Mesothelial cell of epicardium (in vitro differentiated cells): ENCODE measurements around the gene ASTL. TPM values are rescaled to one million over a fixed set of nuclear protein-coding genes. Genes with fewer than 3 reads are reported as not detected.

Experiments used
- DNase-seq, 2 experiments: peaks; one replicate each; pipeline ENCODE4 v3.0.0; 2021; ENCODE audit warnings: low spot score in 2 of 2; ENCODE audit not compliant: unreplicated experiment in 2 of 2
- H3K27ac Mint-ChIP-seq: 2 replicates; pipeline ENCODE4 v1.8.0; 2021; ENCODE audit warnings: mixed read lengths
- H3K27me3 Mint-ChIP-seq: 2 replicates; pipeline ENCODE4 v1.8.0; 2021; ENCODE audit warnings: low read depth, mixed read lengths
- H3K36me3 Mint-ChIP-seq: 2 replicates; pipeline ENCODE4 v1.8.0; 2021; ENCODE audit warnings: mixed read lengths
- H3K4me1 Mint-ChIP-seq: 2 replicates; pipeline ENCODE4 v1.8.0; 2021; ENCODE audit warnings: mixed read lengths
- H3K4me3 Mint-ChIP-seq: 2 replicates; pipeline ENCODE4 v1.8.0; 2021; ENCODE audit warnings: mild to moderate bottlenecking, moderate library complexity, mixed read lengths
- H3K9me3 Mint-ChIP-seq: 2 replicates; pipeline ENCODE4 v1.8.0; 2021; ENCODE audit warnings: mixed read lengths
- total RNA-seq: library from RNA; stranded (reverse); gene quantifications from 3 replicates; pipeline ENCODE4 v1.2.1, GENCODE V29; 2021
- TF ChIP-seq, protein P1 (sequence below): fragments of 200-600 bp; sonication (generic); IDR thresholded peaks from one replicate; pipeline ENCODE4 v1.5.0; 2021; ENCODE audit warnings: antibody characterized with exemption; ENCODE audit not compliant: unreplicated experiment

Gene ASTL
- total RNA-seq, 1 donor from 2014 or later = 1.2 TPM

DNA sequence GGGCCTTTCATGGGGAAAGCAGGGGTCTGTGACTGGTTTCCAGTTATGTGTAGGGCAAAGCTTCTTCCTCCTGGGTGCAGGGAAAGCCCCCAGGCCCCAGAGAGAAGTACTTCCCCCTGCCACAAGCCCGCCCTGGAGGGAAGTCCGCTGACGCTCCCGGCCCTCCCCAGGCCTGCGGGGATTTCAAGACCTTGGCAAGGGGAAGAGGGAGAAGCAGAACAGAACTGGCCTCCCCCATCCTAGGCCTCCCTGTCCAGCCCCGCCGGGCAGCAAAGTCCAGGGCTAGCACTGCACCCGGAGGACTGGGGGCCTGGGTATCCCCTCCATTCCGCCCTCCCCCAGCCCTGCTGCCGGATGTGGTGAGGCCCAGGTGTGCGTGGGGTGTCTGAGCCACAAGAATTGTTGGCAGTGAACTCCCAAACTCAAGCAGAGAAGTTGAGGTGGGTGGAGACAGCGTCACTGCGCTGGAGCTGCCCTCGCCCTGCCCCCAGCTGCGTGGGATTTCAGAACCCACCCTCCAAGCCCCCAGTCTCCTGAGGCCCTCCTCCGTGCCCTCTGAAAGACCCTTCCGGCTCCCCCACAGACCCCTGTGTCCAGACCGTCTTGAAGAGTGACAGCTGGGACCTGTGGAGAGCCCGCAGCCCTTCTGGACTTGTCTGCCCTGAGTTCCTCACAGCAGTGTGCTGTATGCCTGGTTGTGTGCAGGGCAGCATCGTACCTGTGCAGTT, 8.0 kb upstream of the ASTL start:
- TF ChIP-seq, protein P1, sequence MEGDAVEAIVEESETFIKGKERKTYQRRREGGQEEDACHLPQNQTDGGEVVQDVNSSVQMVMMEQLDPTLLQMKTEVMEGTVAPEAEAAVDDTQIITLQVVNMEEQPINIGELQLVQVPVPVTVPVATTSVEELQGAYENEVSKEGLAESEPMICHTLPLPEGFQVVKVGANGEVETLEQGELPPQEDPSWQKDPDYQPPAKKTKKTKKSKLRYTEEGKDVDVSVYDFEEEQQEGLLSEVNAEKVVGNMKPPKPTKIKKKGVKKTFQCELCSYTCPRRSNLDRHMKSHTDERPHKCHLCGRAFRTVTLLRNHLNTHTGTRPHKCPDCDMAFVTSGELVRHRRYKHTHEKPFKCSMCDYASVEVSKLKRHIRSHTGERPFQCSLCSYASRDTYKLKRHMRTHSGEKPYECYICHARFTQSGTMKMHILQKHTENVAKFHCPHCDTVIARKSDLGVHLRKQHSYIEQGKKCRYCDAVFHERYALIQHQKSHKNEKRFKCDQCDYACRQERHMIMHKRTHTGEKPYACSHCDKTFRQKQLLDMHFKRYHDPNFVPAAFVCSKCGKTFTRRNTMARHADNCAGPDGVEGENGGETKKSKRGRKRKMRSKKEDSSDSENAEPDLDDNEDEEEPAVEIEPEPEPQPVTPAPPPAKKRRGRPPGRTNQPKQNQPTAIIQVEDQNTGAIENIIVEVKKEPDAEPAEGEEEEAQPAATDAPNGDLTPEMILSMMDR = no peak
- Mint-ChIP-seq H3K4me1 (peaks cover 51% of the 10 kb centered on the region), H3K4me3 (peak overlapping the region; percentile 59), H3K36me3 (no peaks in the 10 kb centered on the region), H3K9me3 (no peaks in the 10 kb centered on the region), H3K27ac (peak overlapping the region; percentile 94), H3K27me3 (no peaks in the 10 kb centered on the region)
- DNase-seq = peak in 1 of 2 experiments; percentile 20

DNA sequence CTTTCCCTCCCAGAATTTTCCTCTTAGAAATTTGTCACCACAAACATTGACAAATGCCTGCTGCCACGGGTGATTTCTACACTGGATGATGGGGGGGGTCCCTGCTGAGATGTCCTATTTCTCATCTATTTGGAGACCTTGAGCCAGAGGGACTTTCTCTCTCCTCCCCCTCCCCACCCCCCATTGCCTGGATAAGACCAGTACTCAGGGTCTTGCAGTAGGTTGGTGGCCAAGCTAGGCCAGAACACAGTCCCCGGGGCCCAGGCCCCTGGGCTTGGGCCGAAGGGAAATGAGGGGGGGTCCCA, 7.5 kb upstream of the ASTL start:
- H3K4me3 Mint-ChIP-seq = peak overlapping the region; percentile 59
- H3K36me3 Mint-ChIP-seq = no peaks in the 10 kb centered on the region
- peak in 1 of 2 experiments; percentile 12 for DNase-seq
- TF ChIP-seq, protein P1 = no peak
- no peaks in the 10 kb centered on the region for H3K9me3 Mint-ChIP-seq
- no peaks in the 10 kb centered on the region for H3K27me3 Mint-ChIP-seq
- H3K4me1 Mint-ChIP-seq = peaks cover 51% of the 10 kb centered on the region
- H3K27ac Mint-ChIP-seq = peak overlapping the region; percentile 94

DNA sequence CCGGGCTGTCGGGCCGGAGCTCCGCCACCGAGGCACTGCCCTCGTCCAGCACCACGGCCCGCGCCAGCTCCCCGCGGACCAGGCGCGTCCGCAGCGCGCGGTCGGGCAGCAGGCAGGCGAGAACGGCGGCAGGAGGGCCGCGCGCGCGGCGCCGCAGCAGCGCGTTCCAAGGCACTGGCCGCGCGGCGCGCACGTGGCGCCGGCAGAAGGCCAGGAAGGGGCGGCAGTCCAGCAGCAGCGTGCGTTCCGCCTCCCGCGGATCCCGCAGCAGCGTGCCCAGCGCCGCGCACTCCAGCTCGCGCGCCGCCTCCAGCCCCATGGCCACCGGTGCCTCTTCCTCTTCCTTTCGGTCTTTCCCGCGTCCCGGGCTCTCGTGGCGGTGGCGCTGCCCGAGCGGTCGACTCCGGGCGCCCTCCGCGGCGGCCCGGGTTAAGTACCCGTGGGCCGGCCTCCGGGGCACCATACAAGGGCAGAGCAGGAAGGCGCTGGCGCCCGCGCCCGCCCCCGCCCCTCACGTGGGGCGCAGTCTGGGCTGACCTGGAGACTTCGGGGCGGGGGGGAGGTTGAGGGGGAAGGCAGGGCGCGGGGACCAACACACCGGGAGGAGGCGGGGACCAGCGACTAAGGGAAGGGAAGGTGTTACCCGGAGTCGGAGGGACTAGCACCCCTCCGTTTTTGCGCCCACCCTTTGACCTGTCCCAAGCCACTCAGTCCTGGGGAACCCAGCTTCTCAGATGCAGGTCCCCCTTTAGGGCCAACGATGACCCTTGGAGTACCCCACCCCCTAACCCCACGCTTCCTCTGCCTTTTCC, 6.9 kb upstream of the ASTL start, which contains the start of gene DUSP2:
TSS of gene DUSP2 (minus strand) at position 405 of the 812 bp plus-strand sequence. CDS start at position 319, 86 bp downstream.
- peak within 1 kb of the TSS; percentile 76 for H3K4me3 Mint-ChIP-seq
- no peaks in the 10 kb centered on the region for H3K27me3 Mint-ChIP-seq
- TF ChIP-seq, protein P1 = no peak
- H3K4me1 Mint-ChIP-seq = peaks cover 51% of the 10 kb centered on the region
- DNase-seq = peak; percentile 35 to 57
- no peaks in the 10 kb centered on the region for H3K36me3 Mint-ChIP-seq
- H3K27ac Mint-ChIP-seq = peak within 1 kb of the TSS; percentile 94
- no peaks in the 10 kb centered on the region for H3K9me3 Mint-ChIP-seq

DNA sequence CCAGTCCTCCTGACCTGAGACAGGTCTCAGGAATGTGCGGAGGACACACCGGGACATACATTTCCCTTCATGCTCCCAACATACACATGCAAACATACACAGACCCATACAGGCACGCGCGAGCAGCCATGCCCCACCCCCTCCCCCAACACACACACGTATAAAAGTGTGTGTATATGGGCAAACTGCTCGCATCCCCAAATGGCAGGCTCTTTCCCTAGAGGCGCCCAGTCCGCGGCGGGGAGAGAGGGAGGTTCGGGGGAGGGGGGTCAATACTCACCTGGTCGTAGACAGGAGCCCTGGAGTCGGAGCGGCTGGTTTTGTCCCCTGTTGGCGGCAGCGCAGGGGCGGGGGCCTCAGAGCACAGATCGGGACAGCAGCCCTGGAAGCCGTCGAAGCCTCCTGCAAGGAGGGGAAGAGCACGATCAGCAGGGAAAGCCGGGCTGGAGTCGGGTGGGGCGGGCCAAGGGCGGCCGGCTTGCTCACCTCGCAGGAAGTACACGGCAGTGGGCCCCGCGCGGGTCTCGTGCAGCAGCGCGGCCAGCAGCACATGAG, 6.3 kb upstream of the ASTL start:
- no peaks in the 10 kb centered on the region for H3K9me3 Mint-ChIP-seq
- TF ChIP-seq, protein P1 = no peak
- peaks cover 51% of the 10 kb centered on the region for H3K4me1 Mint-ChIP-seq
- H3K27ac Mint-ChIP-seq = peak overlapping the region; percentile 76
- DNase-seq = no peak
- no peaks in the 10 kb centered on the region for H3K36me3 Mint-ChIP-seq
- peak overlapping the region; percentile 76 for H3K4me3 Mint-ChIP-seq
- H3K27me3 Mint-ChIP-seq = no peaks in the 10 kb centered on the region

DNA sequence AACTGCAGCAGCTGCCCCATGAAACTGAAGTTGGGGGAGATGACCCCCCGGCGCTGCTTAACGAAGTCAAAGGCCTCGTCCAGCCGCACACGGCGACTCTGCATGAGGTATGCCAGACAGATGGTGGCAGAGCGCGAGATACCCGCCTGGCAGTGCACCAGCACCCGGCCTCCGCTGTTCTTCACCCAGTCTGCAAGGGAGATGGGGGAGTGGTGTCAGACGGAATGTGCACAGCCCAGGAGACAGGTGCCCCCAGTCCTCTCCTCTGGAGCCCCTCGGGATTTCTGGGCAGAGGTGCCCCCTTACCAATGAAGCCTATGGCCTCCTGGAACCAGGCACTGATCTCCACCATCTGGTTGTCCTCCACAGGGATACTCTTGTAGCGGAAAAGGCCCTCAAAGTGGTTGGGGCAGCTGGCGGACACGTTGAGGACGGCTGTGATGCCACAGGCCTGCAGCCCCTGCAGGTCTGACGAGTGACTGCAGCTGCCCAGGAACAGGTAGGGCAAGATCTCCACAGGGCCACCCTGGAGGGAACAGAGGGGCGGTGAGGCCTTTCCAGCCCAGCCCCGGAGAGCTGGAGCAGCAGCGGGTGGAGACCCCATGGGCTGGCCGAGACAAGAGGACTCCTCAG, 5.7 kb upstream of the ASTL start:
- Mint-ChIP-seq H3K27ac (peak overlapping the region; percentile 76), H3K4me1 (peaks cover 48% of the 10 kb centered on the region), H3K36me3 (no peaks in the 10 kb centered on the region), H3K9me3 (no peaks in the 10 kb centered on the region), H3K4me3 (peak overlapping the region; percentile 76), H3K27me3 (no peaks in the 10 kb centered on the region)
- TF ChIP-seq, protein P1 = peak; percentile 11
- peak in 1 of 2 experiments; percentile 18 for DNase-seq
